GM19397 (cell line): ENCODE data around the gene GFPT1.
A peak's percentile ranks its signal among the peaks of the same experiment; 100 is the strongest.
"Not testable (repeated sequence)": the region's sequence is repeated elsewhere in the genome, so short reads cannot be mapped to it uniquely, and the experiment has no call there.

Experiments used
- ATAC-seq: cut with Tn5 transposase; IDR thresholded peaks from one replicate; pipeline ENCODE4 v1.9.1; 2021; ENCODE audit warnings: mild to moderate bottlenecking, moderate library complexity; ENCODE audit not compliant: unreplicated experiment

The GFPT1 gene

DNA sequence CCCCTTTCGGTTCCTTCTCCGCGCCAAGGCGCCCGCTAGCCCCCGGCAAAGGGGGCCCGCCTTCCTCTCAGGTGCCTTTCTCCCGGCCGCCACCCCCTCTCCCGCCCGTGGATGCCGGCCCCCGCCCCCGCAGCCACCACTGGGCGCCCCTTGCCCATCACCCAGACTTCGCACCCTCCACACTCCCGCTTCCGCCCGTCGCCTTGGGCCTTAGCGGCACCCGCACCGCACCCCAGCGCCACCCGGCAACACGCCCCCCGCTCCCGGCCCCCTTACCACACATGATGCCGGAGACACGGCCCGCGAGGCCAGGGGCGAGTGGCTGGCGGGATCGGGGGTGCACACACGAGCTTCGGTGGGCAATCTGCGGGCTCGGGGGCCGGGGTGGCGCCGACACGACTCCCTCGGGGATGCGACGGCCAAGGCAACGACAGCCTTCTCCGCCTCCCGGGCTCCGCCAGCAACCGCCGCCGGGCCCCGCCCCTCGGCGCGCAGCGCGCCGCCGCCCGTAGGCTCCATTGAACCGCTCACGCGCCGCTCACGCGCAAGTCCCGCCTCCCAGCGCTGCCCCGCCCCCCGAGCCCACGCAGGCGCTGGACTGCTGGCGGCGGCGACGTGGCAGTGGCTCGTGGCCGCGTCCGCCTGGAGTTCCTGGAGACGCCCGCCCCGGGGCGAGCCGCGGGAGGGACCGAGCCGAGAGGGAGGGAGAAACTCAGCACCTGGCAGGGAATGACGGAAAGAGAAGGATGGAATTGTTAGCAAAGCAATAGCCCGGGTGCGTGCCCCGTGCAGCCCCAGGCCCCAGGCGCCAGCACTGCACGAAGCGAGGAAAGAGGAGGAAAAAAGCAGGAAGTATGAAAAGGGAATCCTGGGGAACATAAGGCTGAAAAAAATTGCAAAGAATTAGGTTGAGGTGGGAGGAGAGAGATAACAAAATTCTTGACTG is at the start of gene GFPT1:
GFPT1 (minus strand) TSS at position 439 of the 946 bp plus-strand sequence; CDS start at position 283, 156 bp downstream.
- peak; percentile 86 for ATAC-seq

DNA sequence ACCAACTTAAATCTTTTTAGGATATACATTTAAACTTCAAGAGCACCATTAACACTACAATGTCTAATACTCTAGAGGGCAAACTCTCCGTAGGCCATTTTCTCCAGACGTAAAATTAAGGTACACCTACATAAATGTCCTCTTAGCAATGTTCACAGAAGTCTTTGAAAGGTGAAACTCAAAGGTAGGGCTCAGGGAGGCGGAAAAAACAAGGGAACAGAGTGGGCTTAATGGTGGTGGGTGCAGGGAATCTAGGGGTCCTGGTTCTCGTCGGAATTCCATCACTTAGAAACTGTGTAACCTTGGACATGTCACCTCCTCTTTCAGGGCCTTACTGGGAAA is 49.5 kb upstream of the GFPT1 start:
- ATAC-seq = no peak

DNA sequence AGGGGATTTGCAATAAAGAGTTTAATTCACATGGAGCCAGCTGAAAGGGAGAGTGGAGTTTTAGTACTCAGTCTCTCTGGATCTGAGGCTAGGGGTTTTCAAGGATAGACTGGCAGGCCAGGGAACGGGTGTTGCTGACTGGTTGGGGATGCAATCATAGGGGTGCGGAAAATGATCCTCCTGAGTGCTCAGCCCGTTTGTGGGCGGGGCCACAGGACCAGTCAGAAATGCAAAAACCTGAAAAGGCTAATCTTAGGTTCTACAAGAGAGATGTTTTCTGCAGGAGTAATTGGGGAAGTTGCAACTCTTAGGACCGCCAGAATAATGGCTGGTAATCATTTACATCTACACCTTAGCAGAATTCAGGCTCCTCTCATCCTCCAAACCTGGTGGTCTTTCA is 47.7 kb upstream of the GFPT1 start:
- no peak for ATAC-seq

DNA sequence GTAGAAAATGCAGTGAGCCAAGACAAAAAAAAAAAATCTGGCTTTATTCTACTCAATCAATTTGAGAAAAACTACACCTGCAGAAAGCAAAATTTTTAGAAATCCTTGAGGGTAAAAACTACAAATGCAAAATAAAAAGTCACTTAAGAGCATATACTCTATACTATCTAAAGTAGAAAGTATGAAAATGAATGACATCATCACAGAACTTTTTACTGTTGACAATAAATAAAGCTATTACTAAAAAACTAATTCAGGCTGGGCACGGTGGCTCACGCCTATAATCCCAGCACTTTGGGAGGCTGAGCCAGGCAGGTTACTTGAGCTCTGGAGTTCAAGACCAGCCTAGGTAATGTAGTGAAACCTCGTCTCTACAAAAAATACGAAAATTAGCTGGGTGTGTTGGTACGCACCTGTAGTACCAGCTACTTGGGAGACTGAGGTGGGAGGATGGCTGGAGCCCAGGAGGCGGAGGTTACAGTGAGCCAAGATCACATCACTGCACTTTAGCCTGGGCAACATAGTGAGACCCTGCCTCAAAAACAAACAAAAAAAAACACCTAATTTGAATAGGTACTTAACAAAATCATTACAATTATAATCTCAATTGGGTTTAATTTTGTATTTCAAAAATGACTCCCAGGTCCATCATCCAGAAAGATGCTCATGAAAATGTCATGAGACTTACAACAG is 42.6 kb upstream of the GFPT1 start:
- no peak for ATAC-seq

DNA sequence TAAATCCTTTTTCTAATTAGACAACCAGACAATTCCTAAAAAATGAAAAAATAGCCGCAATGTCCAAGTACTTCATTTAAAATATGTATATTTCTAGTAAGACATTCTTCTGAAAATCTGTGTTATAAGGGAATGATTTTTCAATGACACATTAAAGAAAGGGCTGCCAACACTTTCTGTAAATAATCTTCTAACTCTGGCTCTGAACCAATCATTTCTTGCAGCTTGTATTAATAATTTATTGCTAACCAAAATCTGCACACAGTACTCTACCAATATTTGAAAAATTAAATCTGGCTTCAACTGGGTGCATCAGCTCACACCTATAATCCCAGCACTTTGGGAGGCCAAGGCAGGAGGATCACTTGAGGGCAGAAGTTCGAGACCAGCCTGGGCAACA is 42.0 kb upstream of the GFPT1 start:
- no peak for ATAC-seq

DNA sequence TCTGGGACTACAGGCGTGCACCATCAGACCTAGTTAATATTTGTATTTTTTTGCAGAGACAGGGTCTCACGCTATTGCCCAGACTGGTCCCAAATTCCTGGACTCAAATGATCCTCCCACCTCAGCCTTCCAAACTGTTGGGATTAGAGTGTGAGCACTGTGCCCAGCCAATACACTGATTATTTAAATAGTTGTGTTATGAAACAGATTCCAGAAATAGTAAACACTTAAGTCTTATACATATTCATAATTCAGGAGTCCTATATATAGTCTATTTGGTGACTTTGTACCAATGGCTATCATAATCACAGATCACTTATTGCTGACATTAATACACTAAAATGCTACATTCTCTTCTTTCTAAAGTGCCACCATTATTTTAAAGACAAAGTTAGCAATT is 37.4 kb upstream of the GFPT1 start:
- ATAC-seq = no peak

DNA sequence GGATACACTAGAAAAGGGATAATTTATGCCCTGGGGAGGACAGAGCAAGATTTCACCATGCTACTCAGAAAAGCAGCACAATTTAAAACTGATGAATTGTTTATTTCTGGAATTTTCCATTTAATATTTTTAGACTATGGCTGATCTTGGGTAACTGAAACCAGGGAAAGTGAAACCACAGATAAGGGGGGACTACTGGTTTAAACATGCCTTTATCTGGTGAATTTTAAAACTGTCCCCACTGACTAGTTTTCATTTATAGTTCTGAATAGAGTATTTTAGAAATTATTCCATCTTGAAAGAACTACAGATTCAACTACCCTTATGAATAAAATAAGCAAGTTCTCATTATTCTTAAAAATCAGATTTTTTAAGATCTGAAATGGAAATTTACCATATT is 35.2 kb upstream of the GFPT1 start:
- ATAC-seq = no peak

DNA sequence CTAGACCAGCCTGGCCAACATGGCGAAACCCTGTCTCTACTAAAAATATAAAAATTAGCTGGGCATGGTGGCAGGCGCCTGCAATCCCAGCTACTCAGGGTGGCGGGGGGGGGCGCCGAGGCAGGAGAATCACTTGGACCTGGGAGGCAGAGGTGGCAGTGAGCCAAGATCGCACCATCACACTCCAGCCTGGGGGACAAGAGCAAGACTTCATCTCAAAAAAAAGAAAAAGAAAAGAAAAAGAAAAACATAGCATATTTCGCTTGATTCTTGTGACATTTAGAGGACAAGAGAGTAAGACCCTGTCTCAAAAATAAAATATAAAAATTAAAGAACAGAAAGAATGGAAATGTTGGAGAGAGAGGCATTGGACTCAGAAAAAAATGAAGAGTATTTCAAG is 32.1 kb upstream of the GFPT1 start:
- ATAC-seq = not testable (repeated sequence)

DNA sequence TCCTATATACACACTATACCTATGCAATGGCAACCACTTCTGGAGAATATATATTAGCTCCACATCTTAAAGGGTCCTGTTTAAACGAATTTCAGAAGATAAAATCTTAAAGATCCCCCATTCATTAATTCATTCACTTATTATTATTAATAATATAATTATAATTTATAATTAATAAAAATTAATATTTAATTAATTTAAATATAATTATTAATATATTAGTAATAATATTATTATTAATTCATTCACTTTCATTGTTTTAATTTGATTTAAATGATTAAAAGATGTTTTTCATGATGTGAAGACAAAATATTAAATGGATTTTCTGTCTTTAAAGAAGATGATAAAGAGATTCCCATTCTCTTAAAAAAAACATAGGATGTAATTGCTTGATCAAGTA is 29.1 kb upstream of the GFPT1 start:
- no peak for ATAC-seq

DNA sequence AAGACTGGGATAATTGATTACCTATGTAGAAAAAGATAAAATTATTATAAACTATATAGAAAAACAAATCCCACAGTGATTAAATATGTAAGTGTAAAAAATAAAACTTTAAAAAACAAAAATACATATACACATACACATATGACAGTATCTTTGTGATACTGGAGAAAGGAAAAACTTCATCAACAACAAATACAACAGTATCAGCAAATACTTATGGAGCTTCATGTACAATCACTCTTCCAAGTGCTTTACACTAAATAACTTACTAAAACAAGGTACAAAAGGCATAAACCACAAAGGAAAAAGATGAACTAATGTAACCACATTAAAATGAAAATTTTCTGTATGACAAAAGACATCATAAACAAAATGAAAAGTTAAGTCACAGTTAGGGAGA is 24.1 kb upstream of the GFPT1 start:
- no peak for ATAC-seq

DNA sequence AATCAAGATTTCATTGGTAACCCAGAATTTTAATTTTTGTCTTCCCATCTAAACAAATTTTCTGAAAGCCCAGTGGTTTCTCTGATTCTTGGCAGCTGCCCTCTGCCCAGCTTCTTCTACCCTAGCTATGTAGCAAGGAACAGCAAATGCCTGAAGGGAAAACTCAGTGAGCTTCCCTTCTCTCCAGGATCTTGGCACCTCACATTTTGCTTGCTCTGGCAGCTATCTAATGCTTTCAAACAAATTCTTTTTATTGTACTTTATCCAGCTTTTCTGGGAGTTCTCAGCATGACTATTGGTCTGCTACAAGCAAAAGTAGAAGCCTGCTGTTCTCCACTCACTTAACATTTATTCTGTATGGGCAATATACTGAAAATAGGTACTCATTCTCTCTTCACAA is 18.3 kb upstream of the GFPT1 start:
- ATAC-seq = no peak

DNA sequence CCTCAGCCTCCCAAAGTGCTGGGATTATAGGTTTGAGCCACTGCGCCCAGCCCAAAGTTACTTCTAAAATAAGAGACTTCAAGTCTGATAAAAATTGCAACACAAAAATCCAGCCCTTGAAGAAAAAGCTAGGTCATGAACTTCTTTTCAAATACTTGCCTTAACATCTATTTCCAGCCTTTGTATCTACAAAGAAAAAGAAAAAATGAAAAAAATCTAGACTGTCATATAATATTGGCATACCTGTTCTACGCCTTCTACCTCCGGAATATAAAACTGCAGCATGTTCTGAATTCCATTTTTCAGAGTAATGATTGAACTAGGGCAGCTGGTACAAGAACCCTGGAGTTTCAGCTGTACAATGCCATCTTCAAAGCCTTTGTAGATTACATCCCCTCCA is 13.1 kb upstream of the GFPT1 start:
- no peak for ATAC-seq

DNA sequence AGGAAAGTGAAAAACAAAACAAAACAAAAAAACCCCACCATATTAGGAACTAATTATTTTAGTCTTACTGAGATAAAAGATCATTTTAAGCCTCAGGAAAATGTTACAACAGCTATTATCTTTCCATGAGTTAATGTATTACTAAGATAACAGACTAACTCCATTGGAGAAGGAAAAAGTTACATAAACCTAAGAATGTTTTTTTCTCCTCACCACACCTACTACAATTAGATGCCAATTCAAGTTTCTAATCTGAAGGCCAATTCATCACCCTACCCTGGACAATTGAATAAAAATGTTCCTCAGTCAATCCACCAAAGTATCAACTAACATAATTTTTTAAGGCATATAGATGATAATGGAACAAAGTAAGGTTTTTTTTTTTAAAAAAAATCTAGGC is 10.2 kb upstream of the GFPT1 start:
- no peak for ATAC-seq

DNA sequence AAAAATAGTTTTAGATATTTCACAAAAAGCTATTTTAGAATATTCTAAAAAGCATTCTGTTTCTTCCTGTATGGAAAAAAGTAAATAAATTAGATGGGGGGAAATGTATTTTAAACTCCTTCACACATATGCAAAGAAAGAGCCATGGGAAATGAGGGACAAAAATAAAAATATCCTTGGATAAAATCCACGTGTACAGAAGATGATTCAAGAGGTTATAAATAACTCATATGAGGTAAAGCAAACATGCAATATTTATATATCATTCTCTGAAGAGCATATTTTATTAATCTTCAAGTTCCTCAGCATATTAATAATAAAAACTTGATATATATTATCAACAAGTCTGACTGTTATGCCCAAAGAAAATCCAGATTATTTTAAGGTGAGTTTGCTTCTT is 8.8 kb upstream of the GFPT1 start:
- no peak for ATAC-seq

DNA sequence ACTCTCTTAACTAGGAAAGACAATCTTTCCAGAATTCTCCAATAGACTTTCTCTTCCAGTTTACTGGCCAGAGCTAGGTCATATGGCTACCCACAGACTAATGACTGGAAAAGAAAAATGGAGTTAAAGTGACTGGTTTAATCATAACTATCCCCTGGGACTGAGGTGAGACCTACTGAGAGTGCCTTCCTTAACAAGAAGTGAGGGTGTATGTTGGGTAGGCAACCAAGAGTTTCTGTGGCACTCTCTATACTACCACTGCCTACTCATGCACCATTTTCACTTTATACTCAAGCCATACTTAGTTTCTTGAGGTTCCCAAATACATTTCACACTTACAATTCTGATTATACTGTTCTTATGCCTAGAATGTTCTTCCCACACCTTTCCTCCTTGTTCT is 6.9 kb upstream of the GFPT1 start:
- no peak for ATAC-seq

DNA sequence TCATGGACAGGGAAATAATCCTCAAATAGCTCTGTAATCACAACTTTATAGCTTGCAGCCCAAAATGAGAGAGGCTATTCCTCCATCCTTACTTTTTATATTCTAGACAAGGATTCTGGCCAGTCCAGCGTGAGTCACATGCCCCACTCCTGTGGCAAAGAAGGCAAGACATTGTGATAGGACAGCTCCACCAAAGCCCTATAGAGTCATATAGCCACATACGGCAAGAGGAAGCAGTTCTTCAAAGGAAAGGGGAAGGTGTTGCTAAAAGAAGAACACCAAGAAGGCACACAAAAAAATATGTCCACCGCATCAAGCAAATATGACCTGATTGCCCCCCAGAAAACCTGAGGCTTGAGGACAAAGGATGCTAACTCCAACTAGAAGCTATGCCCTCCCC is 3.4 kb upstream of the GFPT1 start:
- no peak for ATAC-seq

DNA sequence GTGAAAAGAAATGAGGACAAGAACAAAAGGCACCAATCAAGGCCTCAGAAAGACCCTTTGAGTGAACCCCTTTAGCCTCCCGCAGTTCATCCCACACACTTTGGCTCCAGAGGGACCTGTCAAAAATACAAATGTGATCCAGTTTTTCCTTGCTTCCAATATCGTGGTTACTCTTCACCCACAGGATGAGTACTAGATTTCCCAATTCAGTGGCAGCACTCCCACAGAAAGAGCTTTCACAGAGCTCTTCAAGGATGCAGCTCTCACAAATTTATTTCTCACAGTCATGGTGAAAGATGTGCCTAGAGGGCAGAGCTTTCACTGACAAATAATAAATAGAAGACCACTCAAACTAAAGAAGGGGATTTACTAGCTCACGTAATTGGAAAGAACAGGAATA is 3.0 kb upstream of the GFPT1 start:
- ATAC-seq = no peak

DNA sequence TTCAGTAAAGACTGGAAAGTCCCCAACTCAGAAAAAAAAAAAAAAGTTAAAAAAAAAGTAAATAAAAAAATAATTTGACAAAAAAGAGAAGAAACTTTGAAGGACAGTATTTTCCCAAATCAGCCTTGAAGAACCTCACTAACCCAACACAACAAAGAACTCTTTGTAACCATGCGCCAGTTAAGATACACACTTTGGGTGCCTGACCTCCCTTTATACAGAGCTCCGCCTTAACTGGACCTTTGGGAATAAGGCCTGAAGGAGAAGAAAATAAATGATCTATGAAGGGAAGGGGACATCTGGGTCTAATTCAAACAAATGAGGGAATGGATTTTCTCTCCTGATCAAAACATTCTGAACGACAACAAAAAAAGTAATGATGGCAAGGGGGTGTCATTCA is 2.2 kb upstream of the GFPT1 start:
- no peak for ATAC-seq

DNA sequence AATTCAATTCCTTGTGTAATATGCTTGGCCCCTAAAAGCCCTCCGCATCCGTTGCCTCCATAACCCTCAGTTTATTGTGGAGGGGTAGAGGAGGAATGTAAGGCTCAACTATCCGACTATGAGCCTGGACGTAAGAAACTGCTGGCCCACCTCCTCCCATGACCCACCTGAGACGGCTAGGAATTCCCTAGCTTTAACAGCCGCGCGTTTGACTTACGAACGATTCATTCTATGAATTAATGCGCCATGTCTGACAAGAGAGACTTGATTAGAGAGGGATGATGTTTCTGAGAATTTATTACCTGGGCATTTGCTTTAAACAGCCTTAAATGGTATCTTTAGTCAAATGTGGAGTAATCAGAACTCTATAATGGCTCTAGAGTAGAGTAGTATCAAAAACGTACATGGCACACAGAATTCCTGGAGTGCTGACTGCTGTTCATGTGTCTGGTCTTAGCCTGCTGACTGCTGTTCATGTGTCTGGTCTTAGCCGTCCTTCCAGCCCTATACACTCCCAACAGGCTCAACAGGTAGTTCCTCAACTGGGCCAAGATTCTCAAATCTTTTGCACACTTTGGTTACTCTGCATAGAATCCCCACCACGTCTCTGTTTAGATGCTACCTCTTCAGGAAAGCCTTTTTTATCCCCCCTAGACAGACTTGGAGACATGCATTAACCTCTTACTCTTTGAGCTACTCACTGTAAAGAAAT is 899 bp upstream of the GFPT1 start:
- no peak for ATAC-seq

DNA sequence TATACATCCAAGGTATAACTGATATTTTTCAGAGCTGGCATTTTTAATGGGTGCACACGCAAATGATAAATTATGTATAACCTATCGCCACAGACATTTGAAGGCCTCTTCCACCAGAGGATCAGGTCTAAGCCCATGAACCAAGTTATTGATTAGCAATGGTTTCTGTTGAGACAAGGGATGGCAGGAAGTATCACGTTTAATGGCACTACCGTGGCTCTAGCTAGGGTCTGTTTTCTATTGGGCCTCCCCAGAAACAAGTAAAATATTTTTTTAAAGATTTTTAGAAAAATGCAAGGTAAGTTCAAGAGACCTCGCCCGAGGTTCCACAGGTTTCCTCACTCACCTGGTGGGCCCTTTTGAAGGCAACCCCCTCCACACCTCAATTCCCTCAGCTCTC is 667 bp downstream of the GFPT1 start:
- ATAC-seq = no peak

DNA sequence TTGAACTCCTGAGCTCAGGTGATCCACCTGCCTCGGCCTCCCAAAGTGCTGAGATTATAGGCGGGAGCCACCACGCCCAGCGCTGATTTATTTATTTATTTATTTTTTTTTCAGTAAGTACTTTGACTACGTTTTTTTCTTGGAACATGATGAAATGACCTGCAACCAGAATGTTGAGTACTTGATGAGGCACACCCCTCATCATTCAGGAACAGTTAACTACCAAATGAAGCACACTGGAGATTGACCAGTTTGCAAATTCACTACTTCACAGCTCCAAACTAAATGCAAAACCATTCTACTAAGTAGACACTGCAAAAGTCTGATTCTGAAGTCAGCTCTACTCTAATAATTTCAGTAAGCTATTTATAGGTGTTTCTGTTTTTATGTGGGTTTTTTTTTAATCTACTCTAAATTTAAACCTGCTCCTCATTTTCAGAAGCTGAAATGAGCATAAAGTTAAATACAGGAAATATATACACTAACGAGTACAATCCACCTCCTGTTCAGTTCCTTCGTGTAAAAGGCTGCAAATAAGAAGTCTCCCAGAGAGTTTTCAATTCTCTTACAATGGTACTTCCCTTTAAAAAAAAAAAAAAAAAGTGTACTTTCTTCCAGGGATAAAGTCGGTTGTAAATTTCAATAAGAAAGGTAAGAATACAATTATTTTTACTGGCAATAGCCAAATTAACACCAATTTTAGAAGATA is 1.4 kb downstream of the GFPT1 start:
- ATAC-seq = no peak
